CD4-positive, alpha-beta T cell treated with Interleukin-2 at 100 ng/mL for 4 hours (primary cell): ENCODE measurements around the gene KCNMB2.

Experiments
- DNase-seq: peaks from one replicate; pipeline ENCODE4 v3.0.0-alpha.2; 2020; ENCODE audit warnings: low spot score

The KCNMB2 gene

DNA sequence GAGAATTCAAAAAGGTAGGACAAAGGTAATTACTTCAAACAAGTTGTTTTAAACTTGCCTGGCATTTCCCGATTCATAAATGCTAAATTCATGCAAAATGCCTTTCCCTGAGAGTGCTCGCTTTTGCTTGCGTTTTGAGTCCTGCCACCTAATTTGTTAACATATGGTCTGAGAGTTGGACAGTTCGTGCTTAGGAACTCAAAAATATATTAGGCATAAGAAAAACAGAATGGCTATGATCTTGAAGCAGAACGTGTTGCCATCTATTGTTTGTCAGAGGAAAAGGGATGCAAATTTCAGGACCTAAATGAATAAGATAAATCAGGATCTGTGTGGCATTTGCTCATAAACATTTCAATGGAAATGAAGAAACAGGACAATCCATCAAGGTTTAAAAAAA, 339.6 kb downstream of the KCNMB2 start:
- DNase-seq = no peak

GRCh38 chr3:178880274-178880673, 344.0 kb downstream of the KCNMB2 start:
- DNase-seq = no peak
